Gastroesophageal sphincter (tissue), 3 donors: ENCODE results near the gene ACAA2.

ENCODE experiments used
- EP300 ChIP-seq: sonication (generic); formaldehyde crosslinking; IDR thresholded peaks from one replicate; pipeline ENCODE4 v1.6.1; 2017; ENCODE audit warnings: antibody characterized with exemption, mild to moderate bottlenecking
- POLR2A ChIP-seq, 2 donors: fragments of 450-650 bp; IDR thresholded peaks; one replicate each; pipeline ENCODE4 v1.6.1; 2017; ENCODE audit warnings: antibody characterized with exemption in 2 of 2, mild to moderate bottlenecking in 2 of 2, moderate library complexity in 1 of 2
- POLR2AphosphoS5 ChIP-seq: sonication (generic); formaldehyde crosslinking; IDR thresholded peaks from one replicate; pipeline ENCODE4 v1.6.1; 2017; ENCODE audit warnings: antibody characterized with exemption
- TF ChIP-seq, protein P1 (sequence below), 4 experiments: fragments of 200-600 bp in 2 of 4; fragments of 450-650 bp in 2 of 4; sonication (generic) in 1 of 4; IDR thresholded peaks; one replicate each; pipeline ENCODE4 v1.5.1; 2017 to 2019; ENCODE audit warnings: antibody characterized with exemption in 4 of 4, mild to moderate bottlenecking in 2 of 4, moderate library complexity in 2 of 4

DNA sequence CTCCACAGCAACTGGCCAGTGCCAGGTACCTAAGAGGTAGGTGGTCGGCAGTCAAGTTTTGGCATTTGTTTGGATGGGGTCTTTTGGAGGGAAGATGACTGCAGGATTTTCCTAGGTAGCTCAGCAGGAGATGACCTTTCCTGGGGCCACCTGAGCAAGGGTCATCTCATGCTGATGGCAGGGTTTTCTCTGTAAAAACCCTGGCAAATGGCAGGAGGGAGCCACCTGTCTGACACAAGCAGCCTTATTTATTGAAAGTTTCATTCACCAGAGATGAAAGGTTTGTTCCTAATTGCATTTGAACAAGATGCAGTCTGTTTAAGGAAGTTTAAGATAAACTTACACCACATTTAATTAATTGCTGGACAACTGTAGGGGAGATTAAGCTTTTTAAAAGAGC is 31.6 kb upstream of the ACAA2 start:
- TF ChIP-seq, protein P1, sequence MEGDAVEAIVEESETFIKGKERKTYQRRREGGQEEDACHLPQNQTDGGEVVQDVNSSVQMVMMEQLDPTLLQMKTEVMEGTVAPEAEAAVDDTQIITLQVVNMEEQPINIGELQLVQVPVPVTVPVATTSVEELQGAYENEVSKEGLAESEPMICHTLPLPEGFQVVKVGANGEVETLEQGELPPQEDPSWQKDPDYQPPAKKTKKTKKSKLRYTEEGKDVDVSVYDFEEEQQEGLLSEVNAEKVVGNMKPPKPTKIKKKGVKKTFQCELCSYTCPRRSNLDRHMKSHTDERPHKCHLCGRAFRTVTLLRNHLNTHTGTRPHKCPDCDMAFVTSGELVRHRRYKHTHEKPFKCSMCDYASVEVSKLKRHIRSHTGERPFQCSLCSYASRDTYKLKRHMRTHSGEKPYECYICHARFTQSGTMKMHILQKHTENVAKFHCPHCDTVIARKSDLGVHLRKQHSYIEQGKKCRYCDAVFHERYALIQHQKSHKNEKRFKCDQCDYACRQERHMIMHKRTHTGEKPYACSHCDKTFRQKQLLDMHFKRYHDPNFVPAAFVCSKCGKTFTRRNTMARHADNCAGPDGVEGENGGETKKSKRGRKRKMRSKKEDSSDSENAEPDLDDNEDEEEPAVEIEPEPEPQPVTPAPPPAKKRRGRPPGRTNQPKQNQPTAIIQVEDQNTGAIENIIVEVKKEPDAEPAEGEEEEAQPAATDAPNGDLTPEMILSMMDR (IDR thresholded peaks at IDR 0.05), result no peak
- TF ChIP-seq POLR2AphosphoS5, result no peak
- no peak for TF ChIP-seq EP300
- TF ChIP-seq POLR2A (IDR thresholded peaks at IDR 0.05), result no peak
